Measurements from ENCODE around the gene MYO1B. TPM values are rescaled to one million over a fixed set of nuclear protein-coding genes. Genes with fewer than 3 reads are reported as not detected.

MYO1B gene
- total and polyA plus RNA-seq, 2 experiments from 2014 or later: 126 to 197 TPM

DNA sequence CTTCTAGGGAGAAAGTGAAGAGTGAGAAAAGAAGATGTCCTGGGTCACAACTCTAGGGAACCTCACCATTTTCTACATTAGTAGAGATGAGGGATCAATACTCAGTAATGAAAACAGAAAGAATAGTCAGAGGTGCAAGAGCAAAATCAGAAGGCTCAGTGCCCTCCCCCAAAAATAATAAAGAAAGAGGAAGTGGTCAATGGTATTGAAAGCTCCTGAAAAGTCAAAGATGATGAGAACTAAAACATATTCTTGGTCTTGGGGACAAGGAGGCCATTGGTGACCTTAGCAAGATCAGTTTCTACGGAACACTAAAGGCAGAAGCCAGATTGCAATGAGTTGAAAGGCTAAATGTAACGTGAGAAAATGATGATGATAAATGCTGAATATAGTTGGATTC lies 24.5 kb upstream of the MYO1B start:
- Histone ChIP-seq H4K20me1 (ENCODE audit: insufficient read depth) (no peaks in the 10 kb centered on the region), H3K9me2 (ENCODE audit: insufficient read depth) (no peaks in the 10 kb centered on the region), H3F3A (ENCODE audit: insufficient read depth) (peaks cover 8% of the 10 kb centered on the region; the same call in 1 of the 2 replicates), H3K4me3 (no peak overlapping the region), H3K36me3 (ENCODE audit: low read depth) (no peaks in the 10 kb centered on the region), H3K9me3 (ENCODE audit: low read depth) (no peaks in the 10 kb centered on the region), H3K4me2 (ENCODE audit: unreplicated experiment) (no peak overlapping the region), H3K9ac (no peak overlapping the region), H3K4me1 (ENCODE audit: insufficient read depth) (peaks cover 30% of the 10 kb centered on the region), H3K27me3 (replicated peaks; ENCODE audit: insufficient read depth) (no peaks in the 10 kb centered on the region), H2AFZ (no peak overlapping the region), H3K27ac (no peak overlapping the region), H3K79me2 (ENCODE audit: insufficient read depth) (no peaks in the 10 kb centered on the region)
- in situ Hi-C loops (cut with MboI): no loop called here
- no peak for DNase-seq
- TF ChIP-seq EZH2phosphoT487 (IDR thresholded peaks at IDR 0.05; ENCODE audit: insufficient read depth, low read depth): no peak
- TF ChIP-seq EZH2 (IDR thresholded peaks at IDR 0.05; ENCODE audit: insufficient read depth, poor library complexity, severe bottlenecking): no peak
- 97 to 99% methylated on average over 2 of the region's 2 CpGs for WGBS, 2 experiments (ENCODE audit: low coverage in 1 of 2, low lambda C conversion rate in 2 of 2, missing lambda C conversion rate in 2 of 2)

- TF ChIP-seq EZH2 (IDR thresholded peaks at IDR 0.05; ENCODE audit: insufficient read depth, poor library complexity, severe bottlenecking) (no peak), EZH2phosphoT487 (IDR thresholded peaks at IDR 0.05; ENCODE audit: insufficient read depth, low read depth) (no peak)
- Histone ChIP-seq H3F3A (ENCODE audit: insufficient read depth) (peaks cover 13% of the 10 kb centered on the region; the same call in 1 of the 2 replicates), H3K27me3 (replicated peaks; ENCODE audit: insufficient read depth) (no peaks in the 10 kb centered on the region), H3K9me3 (ENCODE audit: low read depth) (no peaks in the 10 kb centered on the region), H3K36me3 (ENCODE audit: low read depth) (no peaks in the 10 kb centered on the region), H3K79me2 (ENCODE audit: insufficient read depth) (no peaks in the 10 kb centered on the region), H3K4me2 (ENCODE audit: unreplicated experiment) (no peak overlapping the region), H4K20me1 (ENCODE audit: insufficient read depth) (no peaks in the 10 kb centered on the region), H3K4me1 (ENCODE audit: insufficient read depth) (peaks cover 35% of the 10 kb centered on the region), H3K9me2 (ENCODE audit: insufficient read depth) (no peaks in the 10 kb centered on the region), H3K9ac (no peak overlapping the region), H3K27ac (no peak overlapping the region), H2AFZ (no peak overlapping the region), H3K4me3 (no peak overlapping the region)
- in situ Hi-C loops (cut with MboI): no loop called here
- WGBS, 2 experiments (ENCODE audit: low coverage in 1 of 2, low lambda C conversion rate in 2 of 2, missing lambda C conversion rate in 2 of 2): 90 to 91% methylated on average over 5 of the region's 5 CpGs
- DNase-seq: no peak
Measured at GRCh38 chr2:191221666-191222065, 23.5 kb upstream of the MYO1B start.

GRCh38 chr2:191222507-191222906 lies 22.7 kb upstream of the MYO1B start:
- no peak overlapping the region for H3K9ac ChIP-seq

DNA sequence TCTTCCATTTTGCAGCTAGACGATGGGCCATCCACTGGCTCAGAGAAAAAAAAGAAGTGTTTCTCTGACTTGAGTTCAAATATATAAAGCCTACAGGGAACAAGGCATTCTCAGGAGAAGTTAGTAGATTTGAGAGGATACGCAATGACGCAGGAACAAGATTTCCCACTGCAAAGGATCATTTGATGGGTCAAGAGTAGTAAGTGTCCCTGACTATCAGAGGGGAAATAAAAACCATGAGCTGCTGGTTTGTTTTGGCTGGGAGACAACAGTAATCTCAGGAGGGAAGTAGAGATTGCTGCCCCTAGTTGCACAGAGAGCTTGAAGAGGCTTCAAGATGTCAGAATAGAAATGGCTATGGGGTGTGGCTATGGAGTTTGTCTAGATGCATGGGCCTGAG lies 22.3 kb upstream of the MYO1B start:
- no peak overlapping the region for H3K27ac ChIP-seq
- in situ Hi-C loops (cut with MboI): no loop called here
- H3K36me3 ChIP-seq (ENCODE audit: low read depth): no peaks in the 10 kb centered on the region
- H4K20me1 ChIP-seq (ENCODE audit: insufficient read depth): no peaks in the 10 kb centered on the region
- H3F3A ChIP-seq (ENCODE audit: insufficient read depth): peaks cover 17% of the 10 kb centered on the region; the same call in 1 of the 2 replicates
- H3K4me2 ChIP-seq (ENCODE audit: unreplicated experiment): no peak overlapping the region
- no peaks in the 10 kb centered on the region for H3K27me3 ChIP-seq (replicated peaks; ENCODE audit: insufficient read depth)
- H3K9ac ChIP-seq: no peak overlapping the region
- no peaks in the 10 kb centered on the region for H3K79me2 ChIP-seq (ENCODE audit: insufficient read depth)
- no peak overlapping the region for H2AFZ ChIP-seq
- DNase-seq: no peak
- H3K9me2 ChIP-seq (ENCODE audit: insufficient read depth): no peaks in the 10 kb centered on the region
- peaks cover 30% of the 10 kb centered on the region for H3K4me1 ChIP-seq (ENCODE audit: insufficient read depth)
- H3K9me3 ChIP-seq (ENCODE audit: low read depth): no peaks in the 10 kb centered on the region
- H3K4me3 ChIP-seq: no peak overlapping the region
- 95 to 98% methylated on average over 3 of the region's 3 CpGs for WGBS, 2 experiments (ENCODE audit: low coverage in 1 of 2, low lambda C conversion rate in 2 of 2, missing lambda C conversion rate in 2 of 2)
- TF ChIP-seq EZH2phosphoT487 (IDR thresholded peaks at IDR 0.05; ENCODE audit: insufficient read depth, low read depth) (no peak), EZH2 (IDR thresholded peaks at IDR 0.05; ENCODE audit: insufficient read depth, poor library complexity, severe bottlenecking) (no peak)

More at GRCh38 chr2:191222507-191222906, 22.7 kb upstream of the MYO1B start:
- Histone ChIP-seq H3K4me1 (ENCODE audit: insufficient read depth) (peaks cover 34% of the 10 kb centered on the region), H3K27ac (no peak overlapping the region), H4K20me1 (ENCODE audit: insufficient read depth) (no peaks in the 10 kb centered on the region), H2AFZ (peak overlapping the region; percentile 36; the same call in 1 of the 2 replicates), H3K27me3 (replicated peaks; ENCODE audit: insufficient read depth) (no peaks in the 10 kb centered on the region), H3K4me3 (no peak overlapping the region), H3K79me2 (ENCODE audit: insufficient read depth) (no peaks in the 10 kb centered on the region), H3K9me2 (ENCODE audit: insufficient read depth) (no peaks in the 10 kb centered on the region), H3K9me3 (ENCODE audit: low read depth) (no peaks in the 10 kb centered on the region), H3K36me3 (ENCODE audit: low read depth) (no peaks in the 10 kb centered on the region), H3K4me2 (ENCODE audit: unreplicated experiment) (no peak overlapping the region), H3F3A (ENCODE audit: insufficient read depth) (peaks cover 17% of the 10 kb centered on the region; the same call in 1 of the 2 replicates)
- 42 to 59% methylated on average over 4 of the region's 4 CpGs for WGBS, 2 experiments (ENCODE audit: low coverage in 1 of 2, low lambda C conversion rate in 2 of 2, missing lambda C conversion rate in 2 of 2)
- in situ Hi-C loops (cut with MboI): no loop called here
- TF ChIP-seq EZH2phosphoT487 (IDR thresholded peaks at IDR 0.05; ENCODE audit: insufficient read depth, low read depth): no peak
- TF ChIP-seq EZH2 (IDR thresholded peaks at IDR 0.05; ENCODE audit: insufficient read depth, poor library complexity, severe bottlenecking): no peak
- DNase-seq: peak; percentile 66

- in situ Hi-C loops (cut with MboI): no loop called here
- Histone ChIP-seq H4K20me1 (ENCODE audit: insufficient read depth) (no peaks in the 10 kb centered on the region), H3K27ac (no peak overlapping the region), H2AFZ (no peak overlapping the region), H3K4me1 (ENCODE audit: insufficient read depth) (peaks cover 35% of the 10 kb centered on the region), H3K36me3 (ENCODE audit: low read depth) (no peaks in the 10 kb centered on the region), H3K9me3 (ENCODE audit: low read depth) (no peaks in the 10 kb centered on the region), H3K4me2 (ENCODE audit: unreplicated experiment) (no peak overlapping the region), H3K27me3 (replicated peaks; ENCODE audit: insufficient read depth) (no peaks in the 10 kb centered on the region), H3K4me3 (no peak overlapping the region), H3F3A (ENCODE audit: insufficient read depth) (peaks cover 14% of the 10 kb centered on the region; the same call in 1 of the 2 replicates), H3K79me2 (ENCODE audit: insufficient read depth) (no peaks in the 10 kb centered on the region), H3K9ac (no peak overlapping the region), H3K9me2 (ENCODE audit: insufficient read depth) (no peaks in the 10 kb centered on the region)
- no peak for TF ChIP-seq EZH2phosphoT487 (IDR thresholded peaks at IDR 0.05; ENCODE audit: insufficient read depth, low read depth)
- TF ChIP-seq EZH2 (IDR thresholded peaks at IDR 0.05; ENCODE audit: insufficient read depth, poor library complexity, severe bottlenecking): no peak
- WGBS, 2 experiments (ENCODE audit: low coverage in 1 of 2, low lambda C conversion rate in 2 of 2, missing lambda C conversion rate in 2 of 2): 91 to 95% methylated on average over 1 of the region's 1 CpG
- DNase-seq: no peak
Measured at GRCh38 chr2:191225126-191225525, 20.1 kb upstream of the MYO1B start.

All from GM23248 (cell line).